GM23338 (cell line): ENCODE measurements around the gene PP2D1. TPM values are rescaled to one million over a fixed set of nuclear protein-coding genes. Genes with fewer than 3 reads are reported as not detected.

Experiments used
- ATAC-seq: fragments of 200-7000 bp; cut with Tn5 transposase; 3 replicates; pipeline ENCODE4 v1.9.1; 2020
- DNase-seq: peaks from one replicate; pipeline ENCODE4 v3.0.0-alpha.2; 2015; ENCODE audit warnings: low spot score
- H2AFZ ChIP-seq: fragments of 200-600 bp; sonication (generic); 2 replicates; pipeline ENCODE4 v1.8.0; 2016; ENCODE audit warnings: antibody characterized with exemption, mild to moderate bottlenecking, moderate library complexity
- H3F3A ChIP-seq: fragments of 200-600 bp; sonication (generic); replicated peaks from 2 replicates; pipeline ENCODE4 v1.8.0; 2017; ENCODE audit warnings: antibody characterized with exemption, mixed run types, low read depth
- H3K27ac ChIP-seq: fragments of 200-600 bp; sonication (generic); 2 replicates; pipeline ENCODE4 v1.6.1; 2016; ENCODE audit warnings: low read depth
- H3K27me3 ChIP-seq: fragments of 200-600 bp; sonication (generic); 2 replicates; pipeline ENCODE4 v1.8.0; 2016; ENCODE audit warnings: mild to moderate bottlenecking, mixed run types, moderate library complexity; ENCODE audit not compliant: insufficient read depth
- H3K36me3 ChIP-seq: fragments of 200-600 bp; sonication (generic); 2 replicates; pipeline ENCODE4 v1.8.0; 2016; ENCODE audit warnings: mild to moderate bottlenecking; ENCODE audit not compliant: insufficient read depth
- H3K4me1 ChIP-seq: fragments of 200-600 bp; sonication (generic); 2 replicates; pipeline ENCODE4 v1.8.0; 2016; ENCODE audit warnings: mild to moderate bottlenecking, moderate library complexity; ENCODE audit not compliant: insufficient read depth
- H3K4me2 ChIP-seq: fragments of 200-600 bp; sonication (generic); 2 replicates; pipeline ENCODE4 v1.7.1; 2017; ENCODE audit warnings: mixed run types
- H3K4me3 ChIP-seq: fragments of 200-600 bp; sonication (generic); 2 replicates; pipeline ENCODE4 v1.6.1; 2016; ENCODE audit warnings: mixed run types
- H3K79me2 ChIP-seq: fragments of 200-600 bp; sonication (generic); replicated peaks from 2 replicates; pipeline ENCODE4 v1.8.0; 2017; ENCODE audit warnings: mild to moderate bottlenecking; ENCODE audit not compliant: insufficient read depth
- H3K9me2 ChIP-seq: fragments of 200-600 bp; sonication (generic); 2 replicates; pipeline ENCODE4 v1.8.0; 2017; ENCODE audit not compliant: insufficient read depth
- H4K20me1 ChIP-seq: fragments of 200-600 bp; sonication (generic); replicated peaks from 2 replicates; pipeline ENCODE4 v1.8.0; 2017; ENCODE audit warnings: mild to moderate bottlenecking; ENCODE audit not compliant: insufficient read depth
- H3K27ac Mint-ChIP-seq: 2 replicates; pipeline ENCODE4 v1.8.0; 2020; ENCODE audit warnings: inconsistent platforms, mild to moderate bottlenecking, moderate library complexity, mixed read lengths
- H3K27me3 Mint-ChIP-seq: 3 replicates; pipeline ENCODE4 v1.8.0; 2022; ENCODE audit warnings: low read depth, mild to moderate bottlenecking, moderate library complexity, mixed read lengths, inconsistent platforms; ENCODE audit not compliant: insufficient read depth, poor library complexity
- H3K36me3 Mint-ChIP-seq: 3 replicates; pipeline ENCODE4 v1.8.0; 2021; ENCODE audit warnings: low read depth, mild to moderate bottlenecking, inconsistent platforms, moderate library complexity, mixed read lengths
- H3K4me1 Mint-ChIP-seq: 3 replicates; pipeline ENCODE4 v1.8.0; 2020; ENCODE audit warnings: mild to moderate bottlenecking, inconsistent platforms, mixed read lengths
- H3K4me3 Mint-ChIP-seq: 3 replicates; pipeline ENCODE4 v1.8.0; 2021; ENCODE audit warnings: moderate library complexity, mild to moderate bottlenecking, inconsistent platforms, mixed read lengths
- H3K9me3 Mint-ChIP-seq: 3 replicates; pipeline ENCODE4 v1.8.0; 2020; ENCODE audit warnings: moderate library complexity, mild to moderate bottlenecking, inconsistent platforms, mixed read lengths
- CREB1 ChIP-seq: fragments of 250-450 bp; sonication (Bioruptor Pico); IDR thresholded peaks from 2 replicates; pipeline ENCODE4 v1.5.0; 2020; ENCODE audit warnings: low read depth, mild to moderate bottlenecking, moderate library complexity
- EZH2 ChIP-seq: fragments of 200-600 bp; sonication (generic); IDR thresholded peaks from one replicate; pipeline ENCODE4 v1.8.0; 2017; ENCODE audit warnings: antibody characterized with exemption, mild to moderate bottlenecking, low read depth; ENCODE audit not compliant: unreplicated experiment
- EZH2phosphoT487 ChIP-seq: fragments of 200-600 bp; sonication (generic); IDR thresholded peaks from one replicate; pipeline ENCODE4 v1.8.1; 2018; ENCODE audit warnings: antibody characterized with exemption; ENCODE audit not compliant: unreplicated experiment
- JUNB ChIP-seq: IDR thresholded peaks from one replicate; pipeline ENCODE4 v1.6.1; 2016; ENCODE audit warnings: antibody characterized with exemption; ENCODE audit not compliant: unreplicated experiment
- NANOG ChIP-seq: IDR thresholded peaks from 2 replicates; pipeline ENCODE4 v1.6.1; 2016; ENCODE audit warnings: antibody characterized with exemption, borderline replicate concordance
- POLR2AphosphoS5 ChIP-seq: IDR thresholded peaks from 2 replicates; pipeline ENCODE4 v1.6.1; 2016; ENCODE audit warnings: antibody characterized with exemption, low read depth
- STAT1 ChIP-seq: IDR thresholded peaks from one replicate; pipeline ENCODE4 v1.6.1; 2016; ENCODE audit warnings: antibody characterized with exemption; ENCODE audit not compliant: unreplicated experiment
- ZNF114 ChIP-seq: fragments of 250-450 bp; sonication (Bioruptor Pico); IDR thresholded peaks from 2 replicates; pipeline ENCODE4 v1.5.0; 2020; ENCODE audit warnings: mild to moderate bottlenecking, moderate library complexity
- ZNF331 ChIP-seq: fragments of 250-450 bp; sonication (Bioruptor Pico); IDR thresholded peaks from 2 replicates; pipeline ENCODE4 v1.5.0; 2020; ENCODE audit warnings: low read depth, mild to moderate bottlenecking, moderate library complexity
- polyA plus RNA-seq: library from polyadenylated mRNA; unstranded; fragments of >200 nt; fragmentation: Nextera tagmentation; extraction: Ambion mirVana; gene quantifications from 2 replicates; pipeline ENCODE4 v1.2.1, GENCODE V29; 2016
- total RNA-seq: library from RNA; depleted of rRNA; stranded (reverse); fragments of >200 nt; shearing (Covaris generic); gene quantifications from 2 replicates; pipeline ENCODE4 v1.2.3, GENCODE V29; 2014
- TF ChIP-seq, protein P1 (sequence below), 2 experiments: fragments of 200-600 bp in 1 of 2; sonication (generic) in 1 of 2; conservative IDR thresholded peaks; 2 replicates each; pipeline versions ENCODE4 v1.5.1 to v1.6.1; 2016 to 2017; ENCODE audit warnings: antibody characterized with exemption in 2 of 2, low read depth in 2 of 2, mild to moderate bottlenecking in 2 of 2, moderate library complexity in 1 of 2
- TF ChIP-seq, protein P2 (sequence below): IDR thresholded peaks from one replicate; pipeline ENCODE4 v1.6.1; 2018; ENCODE audit warnings: antibody characterized with exemption; ENCODE audit not compliant: unreplicated experiment
- TF ChIP-seq, protein P3 (sequence below): IDR thresholded peaks from 2 replicates; pipeline ENCODE4 v1.6.1; 2016; ENCODE audit warnings: antibody characterized with exemption
- TF ChIP-seq, protein P4 (sequence below): fragments of 250-450 bp; sonication (Bioruptor Pico); IDR thresholded peaks from 2 replicates; pipeline ENCODE4 v1.5.0; 2020; ENCODE audit warnings: mild to moderate bottlenecking, moderate library complexity

Gene PP2D1
- total and polyA plus RNA-seq, 2 experiments from 2014 or later = 0.40 TPM; not detected in 1

DNA sequence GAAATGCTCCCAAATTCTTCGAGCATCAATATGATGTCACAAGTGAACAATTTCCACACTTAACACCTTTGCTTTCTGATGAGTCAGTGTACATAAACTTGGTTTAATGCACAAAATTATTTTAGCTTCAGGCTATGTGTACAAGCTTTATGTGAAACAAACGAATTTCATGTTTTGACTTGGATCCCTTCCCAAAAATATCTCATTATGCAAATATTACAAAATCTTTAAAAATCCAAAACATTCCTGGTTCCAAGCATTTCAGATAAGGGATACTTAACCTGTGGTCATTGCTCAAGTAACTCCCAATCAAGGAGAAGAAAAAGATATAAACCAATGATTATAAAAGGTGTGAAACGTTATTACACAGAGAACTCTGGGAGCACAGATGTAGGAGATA lies 40.0 kb downstream of the PP2D1 start:
- Histone ChIP-seq H3K9me2 (no peaks in the 10 kb centered on the region), H2AFZ (no peak overlapping the region), H3K79me2 (peaks cover 84% of the 10 kb centered on the region), H3K36me3 (peaks cover 31% of the 10 kb centered on the region), H3K4me2 (no peak overlapping the region), H3K4me3 (no peak overlapping the region), H3F3A (no peaks in the 10 kb centered on the region), H3K27ac (no peak overlapping the region), H4K20me1 (peaks cover 42% of the 10 kb centered on the region), H3K27me3 (no peaks in the 10 kb centered on the region), H3K4me1 (0 out of 2 replicates have a peak, but pooled peaks cover 3% of the 10 kb centered on the region)
- Mint-ChIP-seq H3K4me3 (no peak overlapping the region), H3K9me3 (no peaks in the 10 kb centered on the region), H3K36me3 (peaks cover 54% of the 10 kb centered on the region), H3K27ac (no peak overlapping the region), H3K27me3 (peaks cover 3% of the 10 kb centered on the region), H3K4me1 (peaks cover 3% of the 10 kb centered on the region; the same call in 1 of the 3 replicates)
- DNase-seq (no peak), ATAC-seq (no peak)
- no peak for TF ChIP-seq STAT1
- TF ChIP-seq, protein P1, sequence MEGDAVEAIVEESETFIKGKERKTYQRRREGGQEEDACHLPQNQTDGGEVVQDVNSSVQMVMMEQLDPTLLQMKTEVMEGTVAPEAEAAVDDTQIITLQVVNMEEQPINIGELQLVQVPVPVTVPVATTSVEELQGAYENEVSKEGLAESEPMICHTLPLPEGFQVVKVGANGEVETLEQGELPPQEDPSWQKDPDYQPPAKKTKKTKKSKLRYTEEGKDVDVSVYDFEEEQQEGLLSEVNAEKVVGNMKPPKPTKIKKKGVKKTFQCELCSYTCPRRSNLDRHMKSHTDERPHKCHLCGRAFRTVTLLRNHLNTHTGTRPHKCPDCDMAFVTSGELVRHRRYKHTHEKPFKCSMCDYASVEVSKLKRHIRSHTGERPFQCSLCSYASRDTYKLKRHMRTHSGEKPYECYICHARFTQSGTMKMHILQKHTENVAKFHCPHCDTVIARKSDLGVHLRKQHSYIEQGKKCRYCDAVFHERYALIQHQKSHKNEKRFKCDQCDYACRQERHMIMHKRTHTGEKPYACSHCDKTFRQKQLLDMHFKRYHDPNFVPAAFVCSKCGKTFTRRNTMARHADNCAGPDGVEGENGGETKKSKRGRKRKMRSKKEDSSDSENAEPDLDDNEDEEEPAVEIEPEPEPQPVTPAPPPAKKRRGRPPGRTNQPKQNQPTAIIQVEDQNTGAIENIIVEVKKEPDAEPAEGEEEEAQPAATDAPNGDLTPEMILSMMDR (conservative IDR thresholded peaks at IDR 0.05; ENCODE audit: low read depth in 2 of 2) = no peak
- no peak for TF ChIP-seq EZH2phosphoT487
- no peak for TF ChIP-seq CREB1 (CRISPR knock-in tag)
- TF ChIP-seq ZNF331 (CRISPR knock-in tag) = no peak
- no peak for TF ChIP-seq JUNB
- TF ChIP-seq POLR2AphosphoS5 = no peak
- no peak for TF ChIP-seq EZH2
- TF ChIP-seq, protein P2, sequence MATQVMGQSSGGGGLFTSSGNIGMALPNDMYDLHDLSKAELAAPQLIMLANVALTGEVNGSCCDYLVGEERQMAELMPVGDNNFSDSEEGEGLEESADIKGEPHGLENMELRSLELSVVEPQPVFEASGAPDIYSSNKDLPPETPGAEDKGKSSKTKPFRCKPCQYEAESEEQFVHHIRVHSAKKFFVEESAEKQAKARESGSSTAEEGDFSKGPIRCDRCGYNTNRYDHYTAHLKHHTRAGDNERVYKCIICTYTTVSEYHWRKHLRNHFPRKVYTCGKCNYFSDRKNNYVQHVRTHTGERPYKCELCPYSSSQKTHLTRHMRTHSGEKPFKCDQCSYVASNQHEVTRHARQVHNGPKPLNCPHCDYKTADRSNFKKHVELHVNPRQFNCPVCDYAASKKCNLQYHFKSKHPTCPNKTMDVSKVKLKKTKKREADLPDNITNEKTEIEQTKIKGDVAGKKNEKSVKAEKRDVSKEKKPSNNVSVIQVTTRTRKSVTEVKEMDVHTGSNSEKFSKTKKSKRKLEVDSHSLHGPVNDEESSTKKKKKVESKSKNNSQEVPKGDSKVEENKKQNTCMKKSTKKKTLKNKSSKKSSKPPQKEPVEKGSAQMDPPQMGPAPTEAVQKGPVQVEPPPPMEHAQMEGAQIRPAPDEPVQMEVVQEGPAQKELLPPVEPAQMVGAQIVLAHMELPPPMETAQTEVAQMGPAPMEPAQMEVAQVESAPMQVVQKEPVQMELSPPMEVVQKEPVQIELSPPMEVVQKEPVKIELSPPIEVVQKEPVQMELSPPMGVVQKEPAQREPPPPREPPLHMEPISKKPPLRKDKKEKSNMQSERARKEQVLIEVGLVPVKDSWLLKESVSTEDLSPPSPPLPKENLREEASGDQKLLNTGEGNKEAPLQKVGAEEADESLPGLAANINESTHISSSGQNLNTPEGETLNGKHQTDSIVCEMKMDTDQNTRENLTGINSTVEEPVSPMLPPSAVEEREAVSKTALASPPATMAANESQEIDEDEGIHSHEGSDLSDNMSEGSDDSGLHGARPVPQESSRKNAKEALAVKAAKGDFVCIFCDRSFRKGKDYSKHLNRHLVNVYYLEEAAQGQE = no peak
- no peak for TF ChIP-seq NANOG
- TF ChIP-seq, protein P3, sequence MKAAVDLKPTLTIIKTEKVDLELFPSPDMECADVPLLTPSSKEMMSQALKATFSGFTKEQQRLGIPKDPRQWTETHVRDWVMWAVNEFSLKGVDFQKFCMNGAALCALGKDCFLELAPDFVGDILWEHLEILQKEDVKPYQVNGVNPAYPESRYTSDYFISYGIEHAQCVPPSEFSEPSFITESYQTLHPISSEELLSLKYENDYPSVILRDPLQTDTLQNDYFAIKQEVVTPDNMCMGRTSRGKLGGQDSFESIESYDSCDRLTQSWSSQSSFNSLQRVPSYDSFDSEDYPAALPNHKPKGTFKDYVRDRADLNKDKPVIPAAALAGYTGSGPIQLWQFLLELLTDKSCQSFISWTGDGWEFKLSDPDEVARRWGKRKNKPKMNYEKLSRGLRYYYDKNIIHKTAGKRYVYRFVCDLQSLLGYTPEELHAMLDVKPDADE = no peak
- TF ChIP-seq, protein P4, sequence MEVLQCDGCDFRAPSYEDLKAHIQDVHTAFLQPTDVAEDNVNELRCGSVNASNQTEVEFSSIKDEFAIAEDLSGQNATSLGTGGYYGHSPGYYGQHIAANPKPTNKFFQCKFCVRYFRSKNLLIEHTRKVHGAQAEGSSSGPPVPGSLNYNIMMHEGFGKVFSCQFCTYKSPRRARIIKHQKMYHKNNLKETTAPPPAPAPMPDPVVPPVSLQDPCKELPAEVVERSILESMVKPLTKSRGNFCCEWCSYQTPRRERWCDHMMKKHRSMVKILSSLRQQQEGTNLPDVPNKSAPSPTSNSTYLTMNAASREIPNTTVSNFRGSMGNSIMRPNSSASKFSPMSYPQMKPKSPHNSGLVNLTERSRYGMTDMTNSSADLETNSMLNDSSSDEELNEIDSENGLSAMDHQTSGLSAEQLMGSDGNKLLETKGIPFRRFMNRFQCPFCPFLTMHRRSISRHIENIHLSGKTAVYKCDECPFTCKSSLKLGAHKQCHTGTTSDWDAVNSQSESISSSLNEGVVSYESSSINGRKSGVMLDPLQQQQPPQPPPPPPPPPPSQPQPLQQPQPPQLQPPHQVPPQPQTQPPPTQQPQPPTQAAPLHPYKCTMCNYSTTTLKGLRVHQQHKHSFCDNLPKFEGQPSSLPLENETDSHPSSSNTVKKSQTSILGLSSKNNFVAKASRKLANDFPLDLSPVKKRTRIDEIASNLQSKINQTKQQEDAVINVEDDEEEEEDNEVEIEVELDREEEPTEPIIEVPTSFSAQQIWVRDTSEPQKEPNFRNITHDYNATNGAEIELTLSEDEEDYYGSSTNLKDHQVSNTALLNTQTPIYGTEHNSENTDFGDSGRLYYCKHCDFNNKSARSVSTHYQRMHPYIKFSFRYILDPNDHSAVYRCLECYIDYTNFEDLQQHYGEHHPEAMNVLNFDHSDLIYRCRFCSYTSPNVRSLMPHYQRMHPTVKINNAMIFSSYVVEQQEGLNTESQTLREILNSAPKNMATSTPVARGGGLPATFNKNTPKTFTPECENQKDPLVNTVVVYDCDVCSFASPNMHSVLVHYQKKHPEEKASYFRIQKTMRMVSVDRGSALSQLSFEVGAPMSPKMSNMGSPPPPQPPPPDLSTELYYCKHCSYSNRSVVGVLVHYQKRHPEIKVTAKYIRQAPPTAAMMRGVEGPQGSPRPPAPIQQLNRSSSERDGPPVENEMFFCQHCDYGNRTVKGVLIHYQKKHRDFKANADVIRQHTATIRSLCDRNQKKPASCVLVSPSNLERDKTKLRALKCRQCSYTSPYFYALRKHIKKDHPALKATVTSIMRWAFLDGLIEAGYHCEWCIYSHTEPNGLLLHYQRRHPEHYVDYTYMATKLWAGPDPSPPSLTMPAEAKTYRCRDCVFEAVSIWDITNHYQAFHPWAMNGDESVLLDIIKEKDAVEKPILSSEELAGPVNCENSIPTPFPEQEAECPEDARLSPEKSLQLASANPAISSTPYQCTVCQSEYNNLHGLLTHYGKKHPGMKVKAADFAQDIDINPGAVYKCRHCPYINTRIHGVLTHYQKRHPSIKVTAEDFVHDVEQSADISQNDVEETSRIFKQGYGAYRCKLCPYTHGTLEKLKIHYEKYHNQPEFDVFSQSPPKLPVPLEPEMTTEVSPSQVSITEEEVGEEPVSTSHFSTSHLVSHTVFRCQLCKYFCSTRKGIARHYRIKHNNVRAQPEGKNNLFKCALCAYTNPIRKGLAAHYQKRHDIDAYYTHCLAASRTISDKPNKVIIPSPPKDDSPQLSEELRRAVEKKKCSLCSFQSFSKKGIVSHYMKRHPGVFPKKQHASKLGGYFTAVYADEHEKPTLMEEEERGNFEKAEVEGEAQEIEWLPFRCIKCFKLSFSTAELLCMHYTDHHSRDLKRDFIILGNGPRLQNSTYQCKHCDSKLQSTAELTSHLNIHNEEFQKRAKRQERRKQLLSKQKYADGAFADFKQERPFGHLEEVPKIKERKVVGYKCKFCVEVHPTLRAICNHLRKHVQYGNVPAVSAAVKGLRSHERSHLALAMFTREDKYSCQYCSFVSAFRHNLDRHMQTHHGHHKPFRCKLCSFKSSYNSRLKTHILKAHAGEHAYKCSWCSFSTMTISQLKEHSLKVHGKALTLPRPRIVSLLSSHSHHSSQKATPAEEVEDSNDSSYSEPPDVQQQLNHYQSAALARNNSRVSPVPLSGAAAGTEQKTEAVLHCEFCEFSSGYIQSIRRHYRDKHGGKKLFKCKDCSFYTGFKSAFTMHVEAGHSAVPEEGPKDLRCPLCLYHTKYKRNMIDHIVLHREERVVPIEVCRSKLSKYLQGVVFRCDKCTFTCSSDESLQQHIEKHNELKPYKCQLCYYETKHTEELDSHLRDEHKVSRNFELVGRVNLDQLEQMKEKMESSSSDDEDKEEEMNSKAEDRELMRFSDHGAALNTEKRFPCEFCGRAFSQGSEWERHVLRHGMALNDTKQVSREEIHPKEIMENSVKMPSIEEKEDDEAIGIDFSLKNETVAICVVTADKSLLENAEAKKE = no peak
- no peak for TF ChIP-seq ZNF114 (CRISPR knock-in tag)
